Neural cell (in vitro differentiated cells): ENCODE data around the gene AKT1. TPM values are rescaled to one million over a fixed set of nuclear protein-coding genes. Genes with fewer than 3 reads are reported as not detected.

Source experiments
- H2AFZ ChIP-seq: fragments of 200-600, 300-800 bp; sonication (generic), shearing (Covaris generic); 2 replicates; pipeline ENCODE4 v1.6.0; 2014; ENCODE audit warnings: low read depth, mild to moderate bottlenecking, antibody characterized with exemption, low read length, moderate library complexity
- H3F3A ChIP-seq: fragments of 200-600 bp; shearing (Covaris generic); 2 replicates; pipeline ENCODE4 v1.6.1; 2016; ENCODE audit warnings: mild to moderate bottlenecking, moderate library complexity, mixed read lengths, antibody characterized with exemption, low read length; ENCODE audit not compliant: insufficient read depth, poor library complexity, severe bottlenecking
- H3K27ac ChIP-seq: fragments of 200-600, 300-800 bp; sonication (generic), shearing (Covaris generic); 2 replicates; pipeline ENCODE4 v1.5.1; 2014; ENCODE audit warnings: mild to moderate bottlenecking, low read length, moderate library complexity
- H3K27me3 ChIP-seq: fragments of 300-800, 200-600 bp; sonication (generic), shearing (Covaris generic); 2 replicates; pipeline ENCODE4 v1.6.0; 2014; ENCODE audit warnings: mild to moderate bottlenecking, low read depth, low read length, moderate library complexity; ENCODE audit not compliant: insufficient read depth
- H3K36me3 ChIP-seq: fragments of 300-800, 200-600 bp; sonication (generic), shearing (Covaris generic); 2 replicates; pipeline ENCODE4 v1.5.1; 2014; ENCODE audit warnings: mild to moderate bottlenecking, antibody characterized with exemption, low read length, moderate library complexity; ENCODE audit not compliant: insufficient read depth
- H3K4me2 ChIP-seq: fragments of 300-800, 200-600 bp; sonication (generic), shearing (Covaris generic); 2 replicates; pipeline ENCODE4 v1.6.0; 2014; ENCODE audit warnings: mild to moderate bottlenecking, low read length
- H3K4me3 ChIP-seq: fragments of 300-800, 200-600 bp; sonication (generic), shearing (Covaris generic); 2 replicates; pipeline ENCODE4 v1.5.1; 2014; ENCODE audit warnings: mild to moderate bottlenecking, low read length, moderate library complexity
- H3K79me2 ChIP-seq: fragments of 200-600 bp; shearing (Covaris generic); replicated peaks from 2 replicates; pipeline ENCODE4 v1.6.0; 2014; ENCODE audit warnings: mild to moderate bottlenecking, low read length, moderate library complexity; ENCODE audit not compliant: insufficient read depth
- H3K9ac ChIP-seq: fragments of 300-800, 200-600 bp; sonication (generic), shearing (Covaris generic); 2 replicates; pipeline ENCODE4 v1.6.1; 2016; ENCODE audit warnings: mild to moderate bottlenecking, low read length, mixed read lengths
- H3K9me2 ChIP-seq: fragments of 200-600 bp; shearing (Covaris generic); 2 replicates; pipeline ENCODE4 v1.6.1; 2016; ENCODE audit warnings: mild to moderate bottlenecking, low read length, mixed read lengths; ENCODE audit not compliant: insufficient read depth
- H3K9me3 ChIP-seq: fragments of 200-600, 300-800 bp; sonication (generic), shearing (Covaris generic); 2 replicates; pipeline ENCODE4 v1.6.1; 2016; ENCODE audit warnings: mild to moderate bottlenecking, mixed run types, low read length, moderate library complexity, mixed read lengths
- H4K20me1 ChIP-seq: fragments of 200-600 bp; shearing (Covaris generic); 2 replicates; pipeline ENCODE4 v1.6.1; 2016; ENCODE audit warnings: mild to moderate bottlenecking, mixed run types; ENCODE audit not compliant: insufficient read depth
- CTCF ChIP-seq: fragments of 450-650 bp; IDR thresholded peaks from 2 replicates; pipeline ENCODE4 v1.5.1; 2014; ENCODE audit warnings: antibody characterized with exemption, mild to moderate bottlenecking, moderate library complexity; ENCODE audit not compliant: poor library complexity, severe bottlenecking
- EP300 ChIP-seq: fragments of 450-650 bp; conservative IDR thresholded peaks from 2 replicates; pipeline ENCODE4 v1.6.1; 2014; ENCODE audit warnings: antibody characterized with exemption, mild to moderate bottlenecking, moderate library complexity; ENCODE audit not compliant: poor library complexity, severe bottlenecking
- EZH2 ChIP-seq: fragments of 200-600, 300-800 bp; shearing (Covaris generic), sonication (generic); IDR thresholded peaks from 2 replicates; pipeline ENCODE4 v1.6.1; 2014; ENCODE audit warnings: antibody characterized with exemption, low read length, borderline replicate concordance, mild to moderate bottlenecking; ENCODE audit not compliant: insufficient read depth, poor library complexity, severe bottlenecking
- MXI1 ChIP-seq: fragments of 450-650 bp; conservative IDR thresholded peaks from 2 replicates; pipeline ENCODE4 v1.6.1; 2014; ENCODE audit warnings: antibody characterized with exemption, mild to moderate bottlenecking; ENCODE audit not compliant: poor library complexity, severe bottlenecking
- POLR2AphosphoS5 ChIP-seq: IDR thresholded peaks from 2 replicates; pipeline ENCODE4 v1.6.1; 2012
- RAD21 ChIP-seq: fragments of 450-650 bp; conservative IDR thresholded peaks from 2 replicates; pipeline ENCODE4 v1.6.1; 2014; ENCODE audit warnings: antibody characterized with exemption, mild to moderate bottlenecking, moderate library complexity
- REST ChIP-seq: IDR thresholded peaks from 2 replicates; pipeline ENCODE4 v1.6.1; 2012; ENCODE audit warnings: borderline replicate concordance
- SMC3 ChIP-seq: fragments of 450-650 bp; conservative IDR thresholded peaks from 2 replicates; pipeline ENCODE4 v1.6.1; 2014; ENCODE audit warnings: antibody characterized with exemption, mild to moderate bottlenecking, moderate library complexity; ENCODE audit not compliant: poor library complexity
- TAF1 ChIP-seq: IDR thresholded peaks from 2 replicates; pipeline ENCODE4 v1.6.1; 2012; ENCODE audit warnings: low read depth
- polyA plus RNA-seq: library from polyadenylated mRNA; depleted of rRNA; stranded (reverse); fragments of >200 nt; gene quantifications from 2 replicates; pipeline ENCODE4 v1.2.3, GENCODE V29; 2014

The AKT1 gene
- polyA plus RNA-seq, 1 donor from 2014 or later, result 159 TPM

GRCh38 chr14:104792101-104792884, 3.3 kb downstream of the AKT1 start:
- no peak overlapping the region for H3K27ac ChIP-seq
- no peak overlapping the region for H3K9ac ChIP-seq
- H3K27me3 ChIP-seq, result peaks cover 5% of the 10 kb centered on the region
- H2AFZ ChIP-seq, result no peak overlapping the region
- no peak overlapping the region for H3K4me3 ChIP-seq
- H3F3A ChIP-seq, result no peaks in the 10 kb centered on the region
- no peak overlapping the region for H3K4me2 ChIP-seq
- TF ChIP-seq SMC3, result no peak
- TF ChIP-seq RAD21, result no peak
- TF ChIP-seq TAF1, result no peak
- no peak for TF ChIP-seq REST
- TF ChIP-seq CTCF, result no peak
- no peak for TF ChIP-seq POLR2AphosphoS5
- no peak for TF ChIP-seq EP300
- no peak for TF ChIP-seq MXI1
- TF ChIP-seq EZH2, result no peak
- H3K79me2 ChIP-seq, result peaks cover 23% of the 10 kb centered on the region
- H4K20me1 ChIP-seq, result no peaks in the 10 kb centered on the region
- H3K9me2 ChIP-seq, result no peaks in the 10 kb centered on the region
- no peaks in the 10 kb centered on the region for H3K9me3 ChIP-seq
- no peaks in the 10 kb centered on the region for H3K36me3 ChIP-seq

- Histone ChIP-seq H3K9ac (no peak overlapping the region), H4K20me1 (no peaks in the 10 kb centered on the region), H3K36me3 (no peaks in the 10 kb centered on the region), H3K9me2 (no peaks in the 10 kb centered on the region), H2AFZ (no peak overlapping the region), H3K4me2 (no peak overlapping the region), H3K79me2 (peaks cover 23% of the 10 kb centered on the region), H3K9me3 (no peaks in the 10 kb centered on the region), H3K4me3 (no peak overlapping the region), H3F3A (no peaks in the 10 kb centered on the region), H3K27me3 (no peaks in the 10 kb centered on the region), H3K27ac (no peak overlapping the region)
- TF ChIP-seq SMC3 (no peak), EZH2 (no peak), TAF1 (no peak), RAD21 (no peak), MXI1 (no peak), CTCF (no peak)
These were observed 4.1 kb downstream of the AKT1 start for GRCh38 chr14:104791425-104791824.
